GM18907 (cell line): ENCODE data around the gene TEX51.

ENCODE experiments used
- ATAC-seq: cut with Tn5 transposase; IDR thresholded peaks from one replicate; pipeline ENCODE4 v1.9.1; 2021; ENCODE audit warnings: mild to moderate bottlenecking, moderate library complexity; ENCODE audit not compliant: unreplicated experiment

The TEX51 gene

DNA sequence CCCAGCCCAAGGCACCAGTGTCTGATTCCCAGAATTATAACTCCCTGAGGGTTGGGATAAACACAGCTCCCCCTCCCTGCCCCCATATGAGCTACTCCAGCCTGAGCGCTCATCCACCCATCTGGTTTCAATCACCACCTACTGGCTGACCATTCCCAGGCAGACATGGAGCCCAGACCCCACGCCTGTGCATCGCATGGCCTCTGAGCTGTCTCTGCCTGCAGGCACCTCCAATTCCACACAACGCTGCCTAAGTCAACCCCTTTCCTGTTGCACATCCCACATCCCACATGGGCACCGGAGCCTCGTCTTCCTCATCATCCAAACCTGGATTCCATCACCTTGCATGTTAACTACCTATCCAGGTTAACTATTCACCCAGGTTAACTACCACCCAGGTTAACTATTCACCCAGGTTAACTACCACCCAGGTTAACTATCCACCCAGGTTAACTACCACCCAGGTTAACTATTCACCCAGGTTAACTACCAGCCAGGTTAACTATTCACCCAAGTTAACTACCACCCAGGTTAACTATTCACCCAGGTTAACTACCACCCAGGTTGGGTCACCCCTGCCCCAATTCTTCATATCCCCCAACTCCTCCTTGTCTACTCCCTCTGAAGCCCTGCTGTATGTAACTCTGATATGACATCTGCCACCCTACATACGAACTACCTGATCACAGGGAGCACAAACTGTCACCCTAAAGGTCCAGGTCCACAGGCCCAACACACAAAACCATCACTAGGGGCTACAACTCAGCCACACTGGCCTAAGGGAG lies 47.8 kb downstream of the TEX51 start:
- ATAC-seq = no peak

DNA sequence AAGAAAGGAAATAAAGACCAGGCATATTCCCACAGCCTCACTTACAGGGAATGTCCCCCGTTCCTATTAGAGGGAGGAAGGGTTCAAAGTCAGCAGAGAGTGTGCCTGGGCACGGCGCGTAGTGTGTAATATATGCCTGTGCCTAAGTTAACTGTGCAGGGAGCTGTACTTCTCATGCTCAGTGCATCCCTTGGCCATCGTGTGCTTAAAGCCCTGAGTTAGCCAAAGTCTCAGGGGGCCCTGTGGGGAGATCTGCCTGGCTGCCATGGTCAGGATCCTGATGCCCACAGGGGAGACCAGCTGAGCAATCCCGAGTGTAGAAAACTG lies 48.4 kb downstream of the TEX51 start:
- no peak for ATAC-seq

GRCh38 chr2:126949775-126950174 lies 51.1 kb downstream of the TEX51 start:
- ATAC-seq = no peak

DNA sequence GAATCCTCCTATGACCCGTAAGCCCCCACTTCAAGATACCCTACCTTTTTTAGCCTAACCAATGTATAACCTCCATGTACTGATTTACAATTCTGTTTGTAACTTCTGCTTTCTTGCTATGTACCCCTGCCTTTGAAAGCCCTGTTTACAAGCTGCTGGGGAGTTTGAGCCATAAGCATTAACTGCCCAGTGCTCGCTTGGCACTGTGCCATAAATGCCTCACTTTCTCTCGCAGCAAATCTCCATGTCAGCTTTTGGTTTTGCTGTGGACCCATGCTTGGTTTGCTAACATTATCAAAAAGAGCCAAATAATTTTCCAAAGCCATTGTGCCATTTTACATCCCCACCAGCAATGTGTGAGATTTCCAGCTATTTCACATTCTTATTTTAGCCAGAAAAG lies 51.8 kb downstream of the TEX51 start:
- no peak for ATAC-seq
